Activated T-cell treated with anti-CD3 and anti-CD28 coated beads, Interleukin-2, amount 50 U/mL, for 48 hours (primary cell): ENCODE data around the gene NUP98.
A peak's percentile ranks its signal among the peaks of the same experiment; 100 is the strongest.

Experiments
- DNase-seq, 2 experiments: peaks; one replicate each; pipeline ENCODE4 v3.0.0-alpha.2; 2020

Gene NUP98

GRCh38 chr11:3732671-3733436 lies 64.5 kb downstream of the NUP98 start:
- DNase-seq: no peak

DNA sequence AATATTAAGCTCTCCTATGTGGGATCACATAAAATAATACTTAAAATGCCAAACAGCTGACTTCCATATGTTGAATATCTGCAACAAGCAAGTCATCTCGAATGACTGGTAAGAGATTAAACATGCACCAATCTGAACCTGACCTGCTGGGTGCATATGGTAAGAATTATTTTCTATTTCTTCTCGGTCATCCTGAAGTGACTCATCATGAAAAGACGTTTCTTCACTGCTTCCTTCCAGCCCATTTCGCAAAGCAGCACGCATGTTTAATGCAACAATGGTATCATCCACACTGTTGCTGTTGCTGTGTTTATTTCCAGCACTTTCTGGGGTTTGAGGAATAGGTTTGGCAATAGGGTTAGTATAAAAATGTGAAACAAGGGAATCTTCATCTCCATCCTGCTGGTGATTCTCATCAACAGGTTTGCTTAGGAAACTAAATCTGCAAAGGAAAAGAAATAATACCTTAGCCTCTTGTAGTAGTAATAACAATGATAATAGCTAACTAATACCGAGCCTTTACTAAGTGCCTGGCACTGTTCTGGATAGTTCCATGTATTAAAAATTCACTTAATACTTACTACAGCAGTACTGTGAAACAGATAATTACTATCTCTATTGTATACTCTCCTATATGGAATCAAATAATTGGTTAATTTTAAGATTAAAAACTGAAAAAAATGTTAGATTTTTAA lies 74.2 kb downstream of the NUP98 start:
- DNase-seq: no peak

DNA sequence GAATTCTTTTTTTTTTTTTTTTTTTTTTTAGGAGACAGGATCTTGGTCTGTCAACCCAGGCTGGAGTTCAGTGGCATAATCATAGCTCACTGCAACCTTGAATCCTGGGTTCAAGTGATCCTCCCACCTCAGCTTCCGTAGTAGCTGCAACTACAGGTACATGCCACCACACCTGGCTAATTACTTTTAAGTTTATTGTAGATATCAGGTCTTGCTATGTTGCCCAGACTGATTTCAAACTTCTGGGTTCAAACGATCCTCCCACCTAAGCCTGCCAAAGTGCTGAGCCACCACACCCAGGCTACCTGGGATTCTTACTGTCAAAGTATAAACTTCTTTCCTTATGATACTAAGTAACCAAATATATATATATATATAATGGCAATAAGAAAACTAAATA lies 75.3 kb downstream of the NUP98 start:
- no peak for DNase-seq

GRCh38 chr11:3720997-3721396 lies 76.4 kb downstream of the NUP98 start:
- DNase-seq: no peak

DNA sequence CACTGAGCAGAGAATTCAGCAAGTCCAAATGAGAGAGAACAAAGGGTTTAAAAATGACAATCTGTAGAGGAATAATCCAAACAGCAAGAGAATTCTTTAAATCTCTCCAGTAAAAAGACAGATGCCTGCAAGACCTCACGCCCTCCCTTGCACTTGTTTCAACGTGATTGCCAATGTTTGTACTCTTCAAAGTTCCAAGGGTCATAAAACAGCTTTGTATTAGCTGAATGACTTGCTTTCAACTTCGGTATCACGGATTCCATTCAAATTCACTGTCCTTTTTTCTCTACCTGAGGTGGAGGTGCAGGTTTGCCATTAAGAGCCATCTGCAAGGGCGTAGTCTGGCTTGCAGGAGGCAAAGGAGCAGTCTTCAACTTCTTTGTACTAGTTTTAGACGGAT lies 85.1 kb downstream of the NUP98 start:
- DNase-seq: no peak

GRCh38 chr11:3710485-3711259 lies 86.7 kb downstream of the NUP98 start:
- DNase-seq: no peak

- DNase-seq: no peak
These were observed 87.4 kb downstream of the NUP98 start for GRCh38 chr11:3709977-3710376.

- no peak for DNase-seq
These were observed 90.2 kb downstream of the NUP98 start for GRCh38 chr11:3707176-3707575.

- no peak for DNase-seq
These were observed 94.0 kb downstream of the NUP98 start for GRCh38 chr11:3703383-3703782.

- DNase-seq: no peak
These were observed 96.4 kb downstream of the NUP98 start for GRCh38 chr11:3700910-3701309.

DNA sequence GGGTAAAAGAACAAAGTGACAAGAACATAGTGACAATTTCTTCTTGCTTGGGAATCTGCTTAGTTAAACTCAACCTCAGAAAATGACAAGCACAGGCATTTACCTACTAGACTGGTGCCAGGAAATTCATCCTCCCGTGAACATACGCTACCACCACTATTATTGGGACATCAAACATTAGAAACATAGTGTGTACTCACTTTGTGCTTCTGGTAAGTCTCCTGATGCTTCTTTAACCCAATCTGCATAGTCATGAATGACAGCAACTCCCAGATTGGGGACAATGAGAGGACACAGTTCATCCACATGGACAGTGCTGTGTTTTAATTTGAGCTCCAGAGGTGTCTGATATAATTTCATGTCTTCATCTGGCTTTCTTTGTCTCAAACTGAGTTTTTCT lies 96.9 kb downstream of the NUP98 start:
- no peak for DNase-seq

DNA sequence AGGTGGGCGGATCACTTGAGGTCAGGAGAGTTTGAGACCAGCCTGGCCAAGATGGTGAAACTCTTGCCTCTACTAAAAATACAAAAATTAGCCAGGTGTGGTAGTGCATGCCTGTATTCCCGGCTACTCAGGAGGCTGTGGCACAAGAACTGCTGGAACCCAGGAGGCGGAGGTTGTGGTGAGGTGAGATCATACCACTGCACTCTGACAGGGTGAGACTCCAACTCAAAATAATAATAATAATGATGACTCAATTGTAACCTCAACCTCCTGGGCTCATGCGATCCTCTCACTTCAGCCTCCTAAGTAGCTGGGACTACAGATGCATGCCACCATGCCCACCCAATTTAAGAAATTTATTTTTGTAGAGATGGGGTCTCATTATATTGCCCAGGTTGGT lies 110.6 kb downstream of the NUP98 start:
- DNase-seq: no peak

GRCh38 chr11:3685923-3686322 lies 111.4 kb downstream of the NUP98 start:
- DNase-seq: no peak

- DNase-seq: no peak
These were observed 112.6 kb downstream of the NUP98 start for GRCh38 chr11:3684819-3685172.

DNA sequence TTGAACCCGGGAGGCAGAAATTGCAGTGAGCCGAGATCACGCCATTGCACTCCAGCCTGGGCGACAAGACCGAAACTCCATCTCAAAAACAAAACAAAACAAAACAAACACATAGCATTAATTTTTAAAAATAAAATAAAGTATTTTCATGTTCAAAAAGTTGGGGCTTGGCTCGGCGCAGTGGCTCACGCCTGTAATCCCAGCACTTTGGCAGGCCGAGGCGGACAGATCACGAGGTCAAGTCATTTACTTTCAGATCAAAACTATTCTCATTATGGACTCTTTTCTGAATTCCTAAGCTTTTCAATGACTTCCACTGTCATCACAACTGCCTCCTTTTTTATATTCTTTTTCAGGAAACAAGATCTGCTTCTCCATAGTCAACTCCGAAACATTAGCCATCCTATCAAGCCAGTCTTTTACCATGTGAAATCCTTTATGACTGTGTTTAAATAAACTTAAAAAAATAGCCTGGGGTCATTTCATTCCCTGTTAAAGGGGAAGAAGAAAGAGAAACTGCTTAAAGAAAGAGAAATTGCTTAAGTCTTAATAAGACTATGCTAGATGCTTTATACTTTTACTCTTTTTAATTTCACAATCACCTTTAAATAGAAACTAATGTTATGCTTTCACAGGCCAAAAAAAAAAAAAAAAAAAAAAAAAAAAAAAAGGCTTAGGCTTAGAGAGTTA lies 113.1 kb downstream of the NUP98 start:
- no peak for DNase-seq

DNA sequence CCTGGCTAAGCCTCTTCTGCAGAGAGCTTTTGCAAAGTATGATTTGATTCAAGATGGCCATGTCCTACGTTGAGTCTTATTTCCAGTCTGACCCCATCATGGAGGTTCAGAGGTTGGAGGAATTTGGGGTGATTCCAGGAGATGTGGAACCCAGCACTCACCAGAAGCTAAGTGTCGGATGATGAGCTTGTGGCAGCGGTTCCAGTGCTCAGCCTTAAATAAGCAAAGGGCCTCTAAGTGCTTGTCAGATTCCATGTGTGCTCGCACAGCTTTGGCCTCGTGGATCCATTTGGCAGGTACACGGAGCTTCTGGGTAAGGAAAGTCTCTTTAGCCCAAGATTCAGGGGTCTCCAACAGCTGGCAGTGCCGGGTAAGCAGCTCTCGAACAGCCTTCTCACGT lies 114.3 kb downstream of the NUP98 start:
- peak in 1 of 2 experiments; percentile 13 for DNase-seq

GRCh38 chr11:3679077-3679476 lies 118.3 kb downstream of the NUP98 start:
- DNase-seq: no peak

- no peak for DNase-seq
These were observed 121.4 kb downstream of the NUP98 start for GRCh38 chr11:3675971-3676370.

DNA sequence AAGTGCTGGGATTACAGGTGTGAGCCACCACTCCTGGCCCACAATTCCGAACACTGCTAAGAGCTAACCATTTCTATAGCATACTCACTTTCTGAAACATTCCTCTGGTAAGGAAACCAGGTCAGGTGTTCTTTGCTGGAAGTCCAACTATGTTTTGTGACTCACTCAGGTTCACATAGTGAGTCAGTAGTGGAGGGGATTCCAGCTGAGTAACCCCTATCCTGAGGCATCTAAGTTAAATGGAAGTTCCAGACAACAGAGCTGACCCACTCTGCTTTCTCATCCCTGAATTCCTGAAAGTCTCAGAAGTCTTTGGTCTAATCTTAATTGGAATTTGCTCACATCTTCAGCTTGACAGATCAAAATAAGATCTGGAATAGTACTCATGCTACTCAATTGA lies 123.2 kb downstream of the NUP98 start:
- DNase-seq: no peak

DNA sequence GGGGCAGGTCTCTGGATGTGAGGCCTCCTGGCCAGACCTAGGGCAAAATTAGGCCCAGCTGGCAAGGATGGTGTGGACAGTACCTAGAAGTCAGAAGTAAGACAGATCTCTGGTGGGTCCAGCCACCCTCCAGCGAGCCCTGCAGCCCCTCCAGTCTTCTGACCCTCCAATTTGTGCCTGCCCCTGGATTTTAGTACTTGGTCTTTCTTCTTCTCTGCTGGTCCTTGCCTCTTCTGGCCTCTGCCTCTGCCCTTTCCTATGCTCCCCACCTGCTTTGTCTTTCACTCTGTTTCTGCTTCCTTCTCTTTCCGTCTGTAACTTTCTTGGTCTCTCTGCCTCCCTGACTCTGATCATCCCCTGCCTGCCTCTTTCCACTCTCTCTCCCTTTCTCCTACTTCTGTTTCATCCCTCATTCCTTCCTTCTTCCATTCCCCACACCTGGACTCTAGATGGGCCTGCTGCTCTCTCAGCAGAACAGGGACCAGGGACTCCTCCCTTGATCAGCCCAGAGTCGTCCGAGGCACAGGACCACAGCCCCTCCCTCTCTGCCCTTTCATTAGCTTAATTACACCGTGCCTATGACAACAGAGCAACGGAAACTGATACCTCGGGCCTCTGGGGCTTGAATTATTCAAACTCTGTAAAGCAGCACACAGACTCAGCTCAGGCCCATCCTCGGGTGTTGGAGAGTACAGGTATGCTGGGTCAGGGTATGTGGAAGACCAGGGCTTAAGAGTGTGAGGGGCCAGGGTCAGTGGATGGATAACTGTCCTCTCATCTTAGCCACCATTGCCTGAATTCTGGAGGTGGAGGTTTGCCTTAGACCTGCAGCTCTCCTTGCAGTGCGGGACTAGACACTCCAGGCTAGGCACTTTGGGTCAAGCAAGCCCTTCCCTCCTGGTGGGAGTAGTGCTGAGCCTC lies 125.8 kb downstream of the NUP98 start, which contains the start of gene CHRNA10:
Gene CHRNA10 (minus strand): TSS at position 51 of the 921 bp plus-strand sequence. CDS start 72 bp downstream, outside the sequence.
- DNase-seq: no peak

GRCh38 chr11:3669742-3670183 lies 127.6 kb downstream of the NUP98 start:
- DNase-seq: no peak

GRCh38 chr11:3669128-3669527 lies 128.2 kb downstream of the NUP98 start:
- DNase-seq: no peak
